ENCODE data around the gene NGEF.

The NGEF gene

DNA sequence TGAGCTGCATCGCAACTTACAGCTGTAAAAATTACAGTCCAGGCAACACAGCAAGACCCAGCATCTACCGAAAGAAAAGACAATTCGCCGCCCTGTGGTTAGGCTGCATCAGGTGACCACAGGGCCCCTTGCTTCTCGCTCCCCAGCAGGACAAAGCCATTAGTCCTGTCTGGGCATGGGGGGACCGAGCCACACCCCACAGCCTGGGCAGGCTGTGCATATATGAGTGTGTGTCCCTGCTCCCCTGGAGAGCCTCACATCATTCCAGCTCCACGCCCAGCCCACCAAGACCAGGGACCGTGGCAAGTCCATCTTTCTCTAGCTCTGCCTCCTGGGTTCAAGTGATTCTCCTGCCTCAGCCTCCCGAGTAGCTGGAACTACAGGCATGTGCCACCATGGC is 109.1 kb downstream of the NGEF start:
- TF ChIP-seq, protein P1, sequence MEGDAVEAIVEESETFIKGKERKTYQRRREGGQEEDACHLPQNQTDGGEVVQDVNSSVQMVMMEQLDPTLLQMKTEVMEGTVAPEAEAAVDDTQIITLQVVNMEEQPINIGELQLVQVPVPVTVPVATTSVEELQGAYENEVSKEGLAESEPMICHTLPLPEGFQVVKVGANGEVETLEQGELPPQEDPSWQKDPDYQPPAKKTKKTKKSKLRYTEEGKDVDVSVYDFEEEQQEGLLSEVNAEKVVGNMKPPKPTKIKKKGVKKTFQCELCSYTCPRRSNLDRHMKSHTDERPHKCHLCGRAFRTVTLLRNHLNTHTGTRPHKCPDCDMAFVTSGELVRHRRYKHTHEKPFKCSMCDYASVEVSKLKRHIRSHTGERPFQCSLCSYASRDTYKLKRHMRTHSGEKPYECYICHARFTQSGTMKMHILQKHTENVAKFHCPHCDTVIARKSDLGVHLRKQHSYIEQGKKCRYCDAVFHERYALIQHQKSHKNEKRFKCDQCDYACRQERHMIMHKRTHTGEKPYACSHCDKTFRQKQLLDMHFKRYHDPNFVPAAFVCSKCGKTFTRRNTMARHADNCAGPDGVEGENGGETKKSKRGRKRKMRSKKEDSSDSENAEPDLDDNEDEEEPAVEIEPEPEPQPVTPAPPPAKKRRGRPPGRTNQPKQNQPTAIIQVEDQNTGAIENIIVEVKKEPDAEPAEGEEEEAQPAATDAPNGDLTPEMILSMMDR (conservative IDR thresholded peaks at IDR 0.05; ENCODE audit: low read depth, low read length): no peak
- no peak overlapping the region for H3K4me3 ChIP-seq (ENCODE audit: low read length)
- no peak for DNase-seq (ENCODE audit: low read depth)

GRCh38 chr2:232901736-232902578 is 111.1 kb downstream of the NGEF start:
- H3K4me3 ChIP-seq (ENCODE audit: low read length): no peak overlapping the region
- peak; percentile 56 for DNase-seq (ENCODE audit: low read depth)

GRCh38 chr2:232900811-232901735 is 112.0 kb downstream of the NGEF start:
- TF ChIP-seq, protein P1 (conservative IDR thresholded peaks at IDR 0.05; ENCODE audit: low read depth, low read length): no peak
- DNase-seq (ENCODE audit: low read depth): no peak
- no peak overlapping the region for H3K4me3 ChIP-seq (ENCODE audit: low read length)

More at GRCh38 chr2:232901736-232902578, 111.1 kb downstream of the NGEF start:
- TF ChIP-seq, protein P1 (conservative IDR thresholded peaks at IDR 0.05; ENCODE audit: low read depth, low read length): no peak

GRCh38 chr2:232898592-232899543 is 114.2 kb downstream of the NGEF start:
- TF ChIP-seq, protein P1 (conservative IDR thresholded peaks at IDR 0.05; ENCODE audit: low read depth, low read length): no peak
- no peak overlapping the region for H3K4me3 ChIP-seq (ENCODE audit: low read length)
- no peak for DNase-seq (ENCODE audit: low read depth)

DNA sequence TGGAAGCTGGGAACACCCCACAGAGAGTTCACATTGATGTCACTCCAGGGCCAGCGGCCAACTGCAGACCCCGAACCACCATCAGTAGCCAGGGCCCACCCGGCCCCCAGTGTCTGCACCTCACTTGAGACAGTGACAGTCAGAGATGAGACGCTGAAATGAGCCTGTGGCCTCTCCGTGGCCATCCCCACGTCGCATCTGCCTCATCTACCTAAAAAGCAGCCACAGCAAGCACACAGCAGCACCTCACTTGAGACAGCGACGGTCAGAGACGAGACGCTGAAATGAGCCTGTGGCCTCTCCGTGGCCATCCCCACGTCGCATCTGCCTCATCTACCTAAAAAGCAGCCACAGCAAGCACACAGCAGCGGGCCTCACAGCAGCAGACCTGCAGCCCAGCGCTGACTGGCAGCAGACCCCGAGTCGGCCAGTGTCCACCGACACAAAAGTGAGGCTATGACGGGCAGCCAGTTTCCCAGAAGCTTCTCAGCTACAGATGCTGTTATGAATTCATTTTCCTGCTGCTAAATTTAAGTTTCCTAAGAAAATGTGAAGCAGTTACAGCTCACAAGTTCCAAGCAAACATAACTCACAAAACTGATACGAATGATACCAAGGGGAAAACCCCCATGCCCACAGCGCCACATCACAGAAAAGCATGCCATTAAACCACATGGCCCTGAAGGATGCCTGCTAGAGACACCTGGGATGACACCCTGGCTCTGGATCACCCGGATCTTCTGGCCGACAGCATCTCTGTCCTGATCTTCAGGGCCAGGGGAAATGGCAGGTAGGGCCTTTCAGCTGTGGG is 115.3 kb downstream of the NGEF start:
- no peak for DNase-seq (ENCODE audit: low read depth)

More for the DNA sequence above, 115.3 kb downstream of the NGEF start:
- no peak overlapping the region for H3K4me3 ChIP-seq (ENCODE audit: low read length)
- TF ChIP-seq, protein P1 (conservative IDR thresholded peaks at IDR 0.05; ENCODE audit: low read depth, low read length): no peak
